HG03280 (cell line): ENCODE data around the gene ACTN3.
"Not testable (repeated sequence)": the region's sequence is repeated elsewhere in the genome, so short reads cannot be mapped to it uniquely, and the experiment has no call there.

Experiments
- ATAC-seq: cut with Tn5 transposase; IDR thresholded peaks from one replicate; pipeline ENCODE4 v1.9.1; 2021; ENCODE audit warnings: mild to moderate bottlenecking, moderate library complexity; ENCODE audit not compliant: unreplicated experiment

ACTN3 gene

GRCh38 chr11:66562907-66563583 lies 16.3 kb downstream of the ACTN3 start:
- ATAC-seq: no peak

DNA sequence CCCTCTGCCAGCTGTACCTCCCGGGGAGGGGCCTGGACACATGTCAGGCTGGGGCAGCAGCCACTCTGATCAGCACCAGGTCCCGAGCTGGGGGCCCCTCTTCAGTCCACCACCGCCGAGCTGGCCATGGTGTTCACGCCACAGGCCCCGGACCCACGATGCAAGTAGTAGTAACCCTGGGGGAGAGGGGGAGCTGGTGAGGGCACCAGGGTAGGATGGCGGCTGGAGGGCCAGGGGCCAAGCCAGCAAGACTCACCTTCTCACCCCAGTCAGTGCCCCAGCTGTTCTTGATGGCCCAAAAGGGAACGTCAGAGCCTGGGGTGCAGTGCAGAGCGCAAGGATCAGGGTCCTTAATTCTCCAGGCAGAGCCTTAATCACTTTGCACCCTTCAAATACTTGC lies 17.1 kb downstream of the ACTN3 start:
- no peak for ATAC-seq

DNA sequence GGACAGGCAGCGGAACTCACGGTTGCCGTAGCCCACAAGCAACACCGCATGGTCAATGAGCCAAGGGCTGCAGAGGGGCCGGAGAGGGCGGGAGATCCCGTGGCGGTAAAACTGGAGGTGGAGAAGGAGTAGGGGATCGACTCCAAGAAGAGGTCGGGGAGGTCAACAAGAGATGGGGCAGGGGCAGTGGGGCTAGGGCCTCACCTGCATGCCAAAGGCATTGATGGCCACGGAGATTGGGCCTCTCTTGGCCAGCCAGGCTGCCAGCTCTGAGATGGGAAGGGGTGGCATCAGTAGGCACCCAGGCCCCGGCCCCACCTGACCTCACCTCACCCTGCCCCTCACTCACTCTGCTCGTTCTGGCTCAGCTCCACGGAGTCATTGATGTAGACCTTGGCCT lies 17.8 kb downstream of the ACTN3 start:
- ATAC-seq: no peak

- no peak for ATAC-seq
These were observed 18.3 kb downstream of the ACTN3 start for GRCh38 chr11:66564984-66565383.

- ATAC-seq: no peak
These were observed 19.5 kb downstream of the ACTN3 start for GRCh38 chr11:66566221-66566620.

DNA sequence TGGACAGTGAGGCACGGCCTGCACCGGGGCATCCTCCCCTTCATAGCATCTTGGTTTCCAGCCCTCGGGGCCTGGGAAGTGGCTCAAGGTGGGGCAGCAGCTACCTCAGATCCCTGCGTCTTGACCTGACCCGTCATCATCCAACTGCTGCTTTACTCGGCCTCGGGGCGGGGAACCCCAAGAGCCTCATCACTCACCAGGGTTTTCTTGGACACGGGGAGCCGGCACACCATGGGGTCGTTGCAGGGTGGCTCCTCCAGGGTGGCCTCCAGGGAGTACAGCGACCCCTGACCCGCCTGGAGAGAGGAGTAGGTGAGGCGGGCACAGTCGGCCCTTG lies 21.1 kb downstream of the ACTN3 start:
- ATAC-seq: no peak

GRCh38 chr11:66568124-66568916 lies 21.6 kb downstream of the ACTN3 start, which contains the start of gene CTSF:
Gene CTSF, minus strand, starts transcription at chr11:66568606. Its CDS starts 120 bp downstream, at chr11:66568486.
- ATAC-seq: no peak

GRCh38 chr11:66569076-66569475 lies 22.4 kb downstream of the ACTN3 start:
- ATAC-seq: no peak

DNA sequence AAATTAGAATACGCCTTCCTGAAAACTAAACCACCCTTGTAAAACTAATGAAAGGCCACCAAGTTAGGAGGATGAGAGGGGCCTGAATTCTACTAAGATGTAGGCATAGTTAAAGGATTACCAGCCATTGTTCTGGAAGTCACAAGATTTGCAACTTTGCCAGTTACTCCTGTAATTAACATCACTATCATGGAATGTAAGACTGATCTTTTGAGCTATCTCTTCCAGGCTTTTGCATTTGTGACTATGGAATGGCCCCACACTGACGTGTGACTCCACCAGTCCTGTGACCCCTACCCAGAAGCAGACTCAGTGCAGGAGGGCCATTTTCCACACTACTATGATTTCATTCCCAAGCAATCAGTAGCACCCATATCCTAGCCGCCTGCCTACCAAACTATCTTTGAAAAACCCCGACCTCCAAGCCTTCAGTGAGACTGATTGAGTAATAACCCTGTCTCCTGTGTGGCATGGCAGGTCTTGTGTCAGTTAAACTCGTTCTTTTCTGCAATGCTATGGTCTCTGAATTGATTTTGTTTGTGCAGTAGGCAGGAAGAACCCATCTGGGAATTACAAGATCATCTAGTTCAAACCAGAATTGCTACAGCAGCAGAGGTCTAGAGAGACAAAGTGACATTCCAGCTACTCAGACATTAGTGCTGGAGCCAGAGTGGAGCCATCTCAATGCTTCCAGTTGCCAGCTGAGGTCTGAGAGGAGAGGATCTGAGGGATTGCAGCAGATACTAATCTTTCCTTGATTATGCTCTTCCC lies 23.6 kb downstream of the ACTN3 start:
- ATAC-seq: no peak

GRCh38 chr11:66570850-66571180 lies 24.1 kb downstream of the ACTN3 start:
- ATAC-seq: no peak

DNA sequence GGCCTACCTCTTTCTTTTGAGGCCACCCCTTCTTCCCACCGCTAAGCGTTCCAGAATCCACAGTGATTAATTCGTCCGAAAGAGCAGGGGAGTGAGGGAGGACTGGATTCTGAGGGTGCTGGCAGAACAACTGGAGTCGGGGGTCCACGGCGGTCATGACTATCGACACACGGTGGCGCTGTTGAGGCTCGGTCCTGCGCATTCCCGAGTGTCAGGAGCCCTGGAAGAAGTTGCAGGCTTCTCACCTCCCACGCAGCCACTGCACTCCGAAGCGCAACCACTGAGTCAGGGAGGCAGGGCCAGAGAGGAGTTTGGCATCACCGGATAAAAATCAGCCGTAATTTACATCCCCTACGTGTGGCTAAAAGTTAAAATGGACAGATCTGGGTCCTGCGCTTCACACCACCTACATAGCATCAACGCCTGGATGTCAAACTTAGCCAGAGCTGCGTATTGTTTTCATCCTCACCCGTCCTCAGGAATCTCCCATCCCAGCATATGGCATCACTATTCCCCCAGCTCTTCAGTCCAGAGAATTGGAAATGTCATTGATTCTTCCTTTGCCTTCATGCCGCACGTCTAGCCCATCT lies 32.4 kb downstream of the ACTN3 start:
- ATAC-seq: no peak

GRCh38 chr11:66580803-66581202 lies 34.1 kb downstream of the ACTN3 start:
- ATAC-seq: no peak

- no peak for ATAC-seq
These were observed 34.6 kb downstream of the ACTN3 start for GRCh38 chr11:66581261-66581660.

DNA sequence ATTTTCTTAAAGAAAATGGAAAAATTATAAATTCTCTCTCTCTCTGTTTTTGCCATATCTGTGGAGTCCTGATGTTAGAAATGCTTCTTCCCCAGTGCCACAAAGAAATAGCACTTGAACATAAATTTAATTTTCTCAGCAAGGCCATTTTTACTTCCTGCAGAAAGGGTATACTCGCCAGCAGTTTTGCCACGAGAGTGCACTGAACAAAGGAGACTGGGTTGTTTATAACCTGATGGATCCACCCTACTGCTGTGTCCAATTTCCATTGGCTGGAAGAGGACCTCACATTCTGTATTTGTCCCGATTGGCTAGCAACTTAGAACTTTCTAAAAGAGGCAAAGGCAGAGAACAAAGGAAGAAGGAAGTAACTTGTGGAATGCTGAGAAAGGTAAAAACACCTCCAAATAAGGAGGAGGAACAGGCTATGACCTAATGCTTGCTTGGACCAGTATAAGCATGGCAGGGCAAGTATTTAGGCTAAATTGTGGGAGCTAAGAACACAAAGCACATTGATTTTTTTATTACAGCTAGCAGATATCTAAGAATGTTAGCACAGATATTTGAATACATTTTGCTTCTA lies 36.0 kb downstream of the ACTN3 start:
- not testable (repeated sequence) for ATAC-seq

GRCh38 chr11:66585447-66585846 lies 38.7 kb downstream of the ACTN3 start:
- ATAC-seq: not testable (repeated sequence)

GRCh38 chr11:66586136-66586535 lies 39.4 kb downstream of the ACTN3 start:
- ATAC-seq: no peak

- not testable (repeated sequence) for ATAC-seq
These were observed 42.6 kb downstream of the ACTN3 start for GRCh38 chr11:66589315-66589714.

GRCh38 chr11:66589996-66590675 lies 43.4 kb downstream of the ACTN3 start:
- ATAC-seq: no peak

- ATAC-seq: no peak
These were observed 44.5 kb downstream of the ACTN3 start for GRCh38 chr11:66591175-66591574.

DNA sequence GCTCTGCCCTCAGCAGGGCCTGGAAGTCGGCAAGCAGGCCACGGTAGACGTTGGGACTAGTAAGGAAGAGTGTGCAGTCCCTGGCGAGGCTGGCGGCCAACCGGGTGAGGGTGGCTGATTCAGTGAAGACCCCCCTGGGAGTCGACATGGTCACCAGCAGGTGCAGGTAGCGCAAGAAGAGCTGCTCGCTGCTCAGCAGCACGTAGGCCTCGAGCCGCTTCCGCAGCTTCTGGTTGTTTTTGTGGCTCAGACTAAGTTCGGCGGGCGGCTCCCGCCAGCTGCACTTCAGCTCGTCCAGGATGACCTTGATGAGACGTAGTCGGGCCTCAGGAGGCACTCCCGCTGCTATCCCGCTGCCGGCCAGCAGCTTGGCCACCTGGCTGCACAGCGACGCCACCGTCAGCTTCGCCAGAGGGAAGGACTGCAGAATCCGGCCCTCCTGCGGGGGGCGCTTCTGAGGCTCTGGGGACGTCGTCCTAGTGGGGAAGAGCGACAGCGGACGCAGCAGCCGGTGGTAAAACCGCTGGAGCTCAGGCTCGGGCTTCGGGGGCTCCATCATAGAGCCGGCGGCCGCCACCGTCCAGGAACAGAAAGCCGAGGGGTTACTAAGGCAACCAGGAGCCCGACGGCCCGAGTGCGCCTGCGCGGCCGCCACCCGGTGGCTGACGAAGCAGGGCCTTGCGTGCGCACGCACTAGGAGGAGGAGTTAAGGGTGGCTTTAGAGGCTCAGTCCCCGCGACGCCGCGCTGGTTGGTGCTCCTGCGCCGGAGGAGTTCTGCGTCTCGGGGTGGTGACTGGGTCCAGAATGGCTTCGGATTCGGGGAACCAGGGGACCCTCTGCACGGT lies 46.0 kb downstream of the ACTN3 start, which contains the start of the genes CCDC87 and CCS:
CCDC87 (minus strand) TSS at position 607 of the 846 bp plus-strand sequence; CDS start at position 559, 48 bp downstream.
CCS (plus strand) TSS at position 729 of the 846 bp plus-strand sequence; CDS start at position 806, 77 bp downstream.
- ATAC-seq: peak; percentile 90
